NCI-H146 (cell line): ENCODE results near the gene COL4A6.

Experiments
- DNase-seq: peaks from one replicate; lab custom pipeline; 2025; lab: John Stamatoyannopoulos, UW

The COL4A6 gene

GRCh38 chrX:108331126-108331909, 106.9 kb downstream of the COL4A6 start:
- no peak for DNase-seq

- DNase-seq = no peak
Measured at GRCh38 chrX:108323751-108324150, 114.5 kb downstream of the COL4A6 start.

- no peak for DNase-seq
Measured at GRCh38 chrX:108322234-108322633, 116.0 kb downstream of the COL4A6 start.

GRCh38 chrX:108316456-108316855, 121.8 kb downstream of the COL4A6 start:
- no peak for DNase-seq

GRCh38 chrX:108313669-108314068, 124.6 kb downstream of the COL4A6 start:
- DNase-seq = no peak

GRCh38 chrX:108312957-108313356, 125.3 kb downstream of the COL4A6 start:
- peak; percentile 47 for DNase-seq

- DNase-seq = no peak
Measured at GRCh38 chrX:108312011-108312410, 126.2 kb downstream of the COL4A6 start.

- no peak for DNase-seq
Measured at GRCh38 chrX:108310506-108310905, 127.7 kb downstream of the COL4A6 start.

GRCh38 chrX:108309144-108309543, 129.1 kb downstream of the COL4A6 start:
- no peak for DNase-seq

GRCh38 chrX:108307132-108308085, 130.8 kb downstream of the COL4A6 start:
- DNase-seq = no peak

GRCh38 chrX:108306086-108306485, 132.1 kb downstream of the COL4A6 start:
- no peak for DNase-seq

GRCh38 chrX:108304757-108305156, 133.5 kb downstream of the COL4A6 start:
- no peak for DNase-seq

GRCh38 chrX:108304210-108304609, 134.0 kb downstream of the COL4A6 start:
- DNase-seq = no peak

- no peak for DNase-seq
Measured at GRCh38 chrX:108303682-108304081, 134.5 kb downstream of the COL4A6 start.

GRCh38 chrX:108299704-108300103, 138.5 kb downstream of the COL4A6 start:
- no peak for DNase-seq

GRCh38 chrX:108299101-108299591, 139.1 kb downstream of the COL4A6 start:
- no peak for DNase-seq

GRCh38 chrX:108298165-108298602, 140.0 kb downstream of the COL4A6 start:
- DNase-seq = no peak

GRCh38 chrX:108297290-108297689, 140.9 kb downstream of the COL4A6 start:
- DNase-seq = no peak

- no peak for DNase-seq
Measured at GRCh38 chrX:108292053-108292452, 146.2 kb downstream of the COL4A6 start.

GRCh38 chrX:108285918-108286317, 152.3 kb downstream of the COL4A6 start:
- DNase-seq = no peak

- no peak for DNase-seq
Measured at GRCh38 chrX:108285356-108285755, 152.9 kb downstream of the COL4A6 start.

GRCh38 chrX:108275732-108276131, 162.5 kb downstream of the COL4A6 start:
- DNase-seq = no peak

- DNase-seq = no peak
Measured at GRCh38 chrX:108271397-108271787, 166.8 kb downstream of the COL4A6 start.
